CD4-positive, alpha-beta T cell (primary cell): Measurements from ENCODE around the gene SPAG9. TPM values are rescaled to one million over a fixed set of nuclear protein-coding genes. Genes with fewer than 3 reads are reported as not detected.

Source experiments
- ATAC-seq: fragments of 200-7000 bp; cut with Tn5 transposase; one replicate; pipeline ENCODE4 v1.10.0; 2022; ENCODE audit warnings: mild to moderate bottlenecking; ENCODE audit not compliant: poor library complexity
- CTCF ChIA-PET: fragments of 350-600 bp; sonication (Branson Sonifier 250); formaldehyde crosslinking; loops from one replicate; lab custom pipeline; 2021; ENCODE audit warnings: antibody characterized with exemption, inconsistent platforms; lab: Charles Lee
- POLR2A ChIA-PET: fragments of 350-600 bp; sonication (Branson Sonifier 250); formaldehyde crosslinking; loops from one replicate; lab custom pipeline; 2021; ENCODE audit warnings: antibody characterized with exemption, inconsistent platforms; lab: Charles Lee
- DNase-seq, 14 experiments: peaks; one replicate each; pipeline ENCODE4 v3.0.0-alpha.2; 2013 to 2020; ENCODE audit warnings: mixed read lengths in 2 of 14
- H3K27ac ChIP-seq, 2 donors: one replicate each; pipeline versions ENCODE4 v1.5.1 to v1.7.0; 2013; ENCODE audit warnings: low read length in 2 of 2, low read depth in 1 of 2, mild to moderate bottlenecking in 1 of 2
- H3K27me3 ChIP-seq, 2 experiments: 1 replicate in 1 of 2; 2 replicates in 1 of 2; pipeline versions ENCODE4 v1.6.1 to v1.7.0; 2013; ENCODE audit warnings: low read length in 2 of 2, control low read depth in 1 of 2, mild to moderate bottlenecking in 1 of 2, moderate library complexity in 1 of 2; ENCODE audit not compliant: insufficient read depth in 2 of 2, control insufficient read depth in 1 of 2
- H3K36me3 ChIP-seq: one replicate; pipeline ENCODE4 v1.6.1; 2013; ENCODE audit warnings: low read length, control low read depth; ENCODE audit not compliant: insufficient read depth
- H3K4me1 ChIP-seq: one replicate; pipeline ENCODE4 v1.6.1; 2013; ENCODE audit warnings: low read length, control low read depth; ENCODE audit not compliant: insufficient read depth
- H3K4me3 ChIP-seq: one replicate; pipeline ENCODE4 v1.5.1; 2013; ENCODE audit warnings: mild to moderate bottlenecking, low read length, moderate library complexity
- H3K9me3 ChIP-seq, 2 experiments: 1 replicate in 1 of 2; 2 replicates in 1 of 2; pipeline versions ENCODE4 v1.6.1 to v1.7.0; 2013; ENCODE audit warnings: low read length in 2 of 2, mild to moderate bottlenecking in 2 of 2, control low read depth in 1 of 2, moderate library complexity in 1 of 2; ENCODE audit not compliant: control insufficient read depth in 1 of 2, insufficient read depth in 1 of 2
- H3K27ac Mint-ChIP-seq: one replicate; pipeline ENCODE4 v1.8.0; 2020; ENCODE audit warnings: mixed read lengths
- H3K27me3 Mint-ChIP-seq: one replicate; pipeline ENCODE4 v1.8.0; 2021; ENCODE audit warnings: mixed read lengths
- H3K36me3 Mint-ChIP-seq: one replicate; pipeline ENCODE4 v1.8.0; 2021; ENCODE audit warnings: low read depth, mixed read lengths
- H3K4me1 Mint-ChIP-seq: one replicate; pipeline ENCODE4 v1.8.0; 2021; ENCODE audit warnings: low read depth, mixed read lengths
- H3K4me3 Mint-ChIP-seq: one replicate; pipeline ENCODE4 v1.8.0; 2020; ENCODE audit warnings: mild to moderate bottlenecking, mixed read lengths
- H3K9me3 Mint-ChIP-seq: one replicate; pipeline ENCODE4 v1.8.0; 2020; ENCODE audit warnings: mixed read lengths
- intact Hi-C, 2 experiments: fragments of 100-400 bp; cut with DNase I in 1 of 2; cut with micrococcal nuclease in 1 of 2; formaldehyde crosslinking; loops; one replicate each; pipeline versions ENCODE4 v1.15.1 to v1.9.0; 2023 to 2025; cut with DNase I, micrococcal nuclease
- total RNA-seq, 174 experiments: library from RNA in 2 of 174; stranded (reverse) in 2 of 174; gene quantifications; one replicate each; pipeline ENCODE4 v1.2.3 and lab custom pipeline; 2021 to 2026
- TF ChIP-seq, protein P1 (sequence below): fragments of 200-600 bp; IDR thresholded peaks from one replicate; pipeline ENCODE4 v1.8.0; 2022; ENCODE audit warnings: antibody characterized with exemption, mild to moderate bottlenecking

SPAG9 gene
- total RNA-seq, 2 experiments from 2014 or later: 60.2 to 64.6 TPM

DNA sequence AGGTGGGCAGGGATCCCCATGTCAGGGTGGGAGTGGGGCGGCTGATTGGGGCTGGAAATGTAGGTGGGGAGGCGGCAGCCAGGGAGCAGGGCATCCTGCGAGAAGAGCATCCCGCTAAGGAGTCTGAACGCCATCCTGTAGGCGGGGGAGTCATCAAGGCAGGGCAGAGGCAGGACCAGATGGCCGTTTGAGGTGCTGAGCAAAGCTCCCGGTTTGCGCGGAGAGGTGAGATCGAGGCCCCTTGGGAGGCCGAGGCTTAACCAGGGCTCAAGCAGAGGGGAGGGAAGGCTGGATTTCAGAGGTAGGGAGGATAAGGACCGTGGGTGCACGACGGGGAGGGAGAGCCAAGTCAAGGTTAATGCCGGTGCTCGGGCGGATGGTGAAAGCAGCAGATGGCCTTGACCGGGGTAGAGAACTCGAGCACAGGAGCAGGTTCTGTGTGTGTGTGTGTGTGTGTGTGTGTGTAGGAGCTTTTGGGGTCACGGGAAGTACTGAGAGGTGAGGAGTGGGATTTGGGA, 45.1 kb upstream of the SPAG9 start:
- H3K4me1 ChIP-seq: peaks cover 20% of the 10 kb centered on the region
- H3K4me3 ChIP-seq: peak overlapping the region; percentile 76
- H3K9me3 Mint-ChIP-seq: no peaks in the 10 kb centered on the region
- ChIA-PET CTCF (interaction anchor here (0.6 to 1.6 kb wide), 3 partner anchors 9 to 12 kb away, joined by 3 to 5 read pairs (median 3); partner anchors contain the start of gene NME1), POLR2A (interaction anchor here (0.9 to 2.1 kb wide), 8 partner anchors 11 to 383 kb away, joined by 3 to 16 read pairs (median 4); partner anchors contain the start of genes NME1, SPAG9 and TOB1)
- H3K27ac Mint-ChIP-seq: peak overlapping the region; percentile 93
- peak overlapping the region in 1 of 2 donors; percentile 70 for H3K27ac ChIP-seq
- no peaks in the 10 kb centered on the region for H3K9me3 ChIP-seq
- intact Hi-C loops: loop anchor here (5.0 kb wide), 4 partner anchors 92 to 458 kb away; partner anchors contain the start of genes ANKRD40 (in 1 of the 2), MBTD1 (in 1 of the 2) and UTP18 (in 1 of the 2)
- peak in 6 of 14 experiments; percentile 3 to 41 (median 10) for DNase-seq
- H3K36me3 Mint-ChIP-seq: peaks cover 53% of the 10 kb centered on the region
- H3K4me1 Mint-ChIP-seq: peaks cover 20% of the 10 kb centered on the region
- no peaks in the 10 kb centered on the region for H3K27me3 ChIP-seq
- peak overlapping the region; percentile 95 for H3K4me3 Mint-ChIP-seq
- TF ChIP-seq, protein P1, sequence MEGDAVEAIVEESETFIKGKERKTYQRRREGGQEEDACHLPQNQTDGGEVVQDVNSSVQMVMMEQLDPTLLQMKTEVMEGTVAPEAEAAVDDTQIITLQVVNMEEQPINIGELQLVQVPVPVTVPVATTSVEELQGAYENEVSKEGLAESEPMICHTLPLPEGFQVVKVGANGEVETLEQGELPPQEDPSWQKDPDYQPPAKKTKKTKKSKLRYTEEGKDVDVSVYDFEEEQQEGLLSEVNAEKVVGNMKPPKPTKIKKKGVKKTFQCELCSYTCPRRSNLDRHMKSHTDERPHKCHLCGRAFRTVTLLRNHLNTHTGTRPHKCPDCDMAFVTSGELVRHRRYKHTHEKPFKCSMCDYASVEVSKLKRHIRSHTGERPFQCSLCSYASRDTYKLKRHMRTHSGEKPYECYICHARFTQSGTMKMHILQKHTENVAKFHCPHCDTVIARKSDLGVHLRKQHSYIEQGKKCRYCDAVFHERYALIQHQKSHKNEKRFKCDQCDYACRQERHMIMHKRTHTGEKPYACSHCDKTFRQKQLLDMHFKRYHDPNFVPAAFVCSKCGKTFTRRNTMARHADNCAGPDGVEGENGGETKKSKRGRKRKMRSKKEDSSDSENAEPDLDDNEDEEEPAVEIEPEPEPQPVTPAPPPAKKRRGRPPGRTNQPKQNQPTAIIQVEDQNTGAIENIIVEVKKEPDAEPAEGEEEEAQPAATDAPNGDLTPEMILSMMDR: no peak
- peaks cover 32% of the 10 kb centered on the region for H3K36me3 ChIP-seq
- H3K27me3 Mint-ChIP-seq: no peaks in the 10 kb centered on the region
- ATAC-seq: peak; percentile 31

DNA sequence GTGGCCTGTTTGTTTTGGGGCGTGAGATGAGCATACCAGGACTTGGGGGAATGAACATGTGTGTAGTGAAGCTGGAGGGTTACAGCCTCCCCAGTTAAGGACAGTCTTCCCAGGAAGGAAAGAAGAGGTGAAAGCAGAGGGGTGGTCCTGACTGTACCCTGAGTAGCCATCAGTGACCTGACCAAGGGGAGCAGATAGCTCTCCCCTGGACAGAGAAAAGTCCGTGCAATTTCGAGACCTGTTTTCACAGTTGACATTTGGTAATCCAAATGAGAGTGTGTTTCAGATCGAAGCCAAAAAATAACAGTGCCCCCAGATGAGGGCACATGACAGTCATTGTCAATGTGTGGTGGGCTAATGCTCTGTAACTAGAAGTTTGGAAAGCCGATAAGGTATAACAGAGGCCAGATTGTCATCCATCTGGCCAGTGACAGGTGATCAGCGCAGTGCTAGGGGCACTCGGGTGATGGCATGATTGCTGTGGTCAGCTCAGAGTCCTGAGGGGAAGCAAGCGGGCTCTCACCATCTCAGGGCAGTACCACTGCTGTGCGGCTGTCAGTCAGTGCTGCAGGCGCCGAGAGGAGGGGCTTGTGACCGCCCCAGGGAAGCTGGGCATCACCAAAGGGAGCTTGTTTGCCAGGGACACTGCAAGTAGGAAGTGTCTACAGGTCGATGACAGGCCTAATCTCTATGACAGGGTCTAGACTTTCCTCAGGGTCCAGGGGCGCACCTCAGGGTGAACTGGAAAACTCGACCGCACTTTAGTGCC, 44.4 kb upstream of the SPAG9 start:
- intact Hi-C loops: loop anchor here (5.0 kb wide), 4 partner anchors 92 to 458 kb away; partner anchors contain the start of genes ANKRD40 (in 1 of the 2), MBTD1 (in 1 of the 2) and UTP18 (in 1 of the 2)
- ChIA-PET POLR2A (interaction anchor here (0.9 to 2.1 kb wide), 8 partner anchors 10 to 383 kb away, joined by 3 to 16 read pairs (median 4); partner anchors contain the start of genes NME1, SPAG9 and TOB1), CTCF (interaction anchor here (0.6 to 1.6 kb wide), 4 partner anchors 9 to 12 kb away, joined by 3 to 5 read pairs (median 4); partner anchors contain the start of gene NME1)
- peak overlapping the region; percentile 76 for H3K4me3 ChIP-seq
- no peaks in the 10 kb centered on the region for H3K27me3 Mint-ChIP-seq
- H3K4me3 Mint-ChIP-seq: peak overlapping the region; percentile 95
- no peaks in the 10 kb centered on the region for H3K9me3 ChIP-seq
- H3K9me3 Mint-ChIP-seq: no peaks in the 10 kb centered on the region
- DNase-seq (no peak), ATAC-seq (no peak)
- peak overlapping the region; percentile 93 for H3K27ac Mint-ChIP-seq
- peaks cover 55% of the 10 kb centered on the region for H3K36me3 Mint-ChIP-seq
- H3K36me3 ChIP-seq: peaks cover 30% of the 10 kb centered on the region
- H3K27me3 ChIP-seq: no peaks in the 10 kb centered on the region
- peak overlapping the region in 1 of 2 donors; percentile 70 for H3K27ac ChIP-seq
- peaks cover 20% of the 10 kb centered on the region for H3K4me1 Mint-ChIP-seq
- H3K4me1 ChIP-seq: peaks cover 20% of the 10 kb centered on the region
- TF ChIP-seq, protein P1: no peak

DNA sequence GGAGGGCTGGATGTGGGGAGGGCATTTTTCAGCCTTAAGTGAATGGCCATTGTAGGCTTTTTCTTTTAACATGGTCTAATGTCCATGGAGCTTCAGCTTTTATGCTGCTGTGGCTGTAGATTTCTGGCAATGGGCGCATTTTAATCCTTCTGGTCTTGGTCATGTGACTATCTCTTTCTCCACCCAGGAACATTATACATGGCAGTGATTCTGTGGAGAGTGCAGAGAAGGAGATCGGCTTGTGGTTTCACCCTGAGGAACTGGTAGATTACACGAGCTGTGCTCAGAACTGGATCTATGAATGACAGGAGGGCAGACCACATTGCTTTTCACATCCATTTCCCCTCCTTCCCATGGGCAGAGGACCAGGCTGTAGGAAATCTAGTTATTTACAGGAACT, 40.9 kb upstream of the SPAG9 start:
- Histone ChIP-seq H3K27me3 (no peaks in the 10 kb centered on the region), H3K9me3 (no peaks in the 10 kb centered on the region), H3K36me3 (peaks cover 12% of the 10 kb centered on the region), H3K4me3 (no peak overlapping the region), H3K27ac (no peak overlapping the region), H3K4me1 (peaks cover 9% of the 10 kb centered on the region)
- Mint-ChIP-seq H3K27ac (no peak overlapping the region), H3K4me1 (peaks cover 15% of the 10 kb centered on the region), H3K4me3 (no peak overlapping the region), H3K9me3 (no peaks in the 10 kb centered on the region), H3K27me3 (no peaks in the 10 kb centered on the region), H3K36me3 (peaks cover 58% of the 10 kb centered on the region)
- ChIA-PET CTCF (interaction anchor here (1.7 to 2.2 kb wide), 2 partner anchors 8 to 161 kb away, joined by 4 to 10 read pairs; partner anchors contain the start of gene NME1), POLR2A (interaction anchor here (1.4 kb wide), 1 partner anchor 8 kb away, joined by 5 read pairs; the partner anchor contains the start of gene NME1)
- TF ChIP-seq, protein P1: no peak
- no peak for DNase-seq
- no peak for ATAC-seq
- intact Hi-C loops: no loop called here
